Measurements from ENCODE around the gene SLFN14.

- TF ChIP-seq CTCF (IDR thresholded peaks at IDR 0.05; ENCODE audit: low read length) (no peak), EZH2 (IDR thresholded peaks at IDR 0.05; ENCODE audit: borderline replicate concordance, low read length) (no peak)
Measured at GRCh38 chr17:35557353-35557752, 3.3 kb downstream of the SLFN14 start.

Measured in OCI-LY1 (cell line).